ENCODE results near the gene SETSIP. TPM values are rescaled to one million over a fixed set of nuclear protein-coding genes. Genes with fewer than 3 reads are reported as not detected.

The SETSIP gene, protein sequence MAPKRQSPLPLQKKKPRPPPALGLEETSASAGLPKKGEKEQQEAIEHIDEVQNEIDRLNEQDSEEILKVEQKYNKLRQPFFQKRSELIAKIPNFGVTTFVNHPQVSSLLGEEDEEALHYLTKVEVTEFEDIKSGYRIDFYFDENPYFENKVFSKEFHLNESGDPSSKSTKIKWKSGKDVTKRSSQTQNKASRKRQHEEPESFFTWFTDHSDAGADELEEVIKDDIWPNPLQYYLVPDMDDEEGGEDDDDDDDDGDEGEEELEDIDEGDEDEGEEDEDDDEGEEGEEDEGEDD
- not detected for total RNA-seq

- intact Hi-C loops (cut with DNase I; ENCODE audit: low total_unique reads) (no loop called here), in situ Hi-C loops (cut with MboI; ENCODE audit: low pct_ligation_motif_present in 1 of 4, low pct_unique_long_range_greater_than_20kb in 1 of 4, low sequenced_read_pairs in 3 of 4) (no loop called here)
- TF ChIP-seq POLR2A (IDR thresholded peaks at IDR 0.05) (no peak), POLR2AphosphoS5 (IDR thresholded peaks at IDR 0.05) (no peak), EP300 (IDR thresholded peaks at IDR 0.05; ENCODE audit: low read depth) (no peak)
- TF ChIP-seq, protein P1, sequence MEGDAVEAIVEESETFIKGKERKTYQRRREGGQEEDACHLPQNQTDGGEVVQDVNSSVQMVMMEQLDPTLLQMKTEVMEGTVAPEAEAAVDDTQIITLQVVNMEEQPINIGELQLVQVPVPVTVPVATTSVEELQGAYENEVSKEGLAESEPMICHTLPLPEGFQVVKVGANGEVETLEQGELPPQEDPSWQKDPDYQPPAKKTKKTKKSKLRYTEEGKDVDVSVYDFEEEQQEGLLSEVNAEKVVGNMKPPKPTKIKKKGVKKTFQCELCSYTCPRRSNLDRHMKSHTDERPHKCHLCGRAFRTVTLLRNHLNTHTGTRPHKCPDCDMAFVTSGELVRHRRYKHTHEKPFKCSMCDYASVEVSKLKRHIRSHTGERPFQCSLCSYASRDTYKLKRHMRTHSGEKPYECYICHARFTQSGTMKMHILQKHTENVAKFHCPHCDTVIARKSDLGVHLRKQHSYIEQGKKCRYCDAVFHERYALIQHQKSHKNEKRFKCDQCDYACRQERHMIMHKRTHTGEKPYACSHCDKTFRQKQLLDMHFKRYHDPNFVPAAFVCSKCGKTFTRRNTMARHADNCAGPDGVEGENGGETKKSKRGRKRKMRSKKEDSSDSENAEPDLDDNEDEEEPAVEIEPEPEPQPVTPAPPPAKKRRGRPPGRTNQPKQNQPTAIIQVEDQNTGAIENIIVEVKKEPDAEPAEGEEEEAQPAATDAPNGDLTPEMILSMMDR (IDR thresholded peaks at IDR 0.05): no peak
- no peaks in the 10 kb centered on the region for H3K36me3 ChIP-seq
- no peak for DNase-seq
- no peaks in the 10 kb centered on the region for H3K27me3 ChIP-seq
- H3K4me3 ChIP-seq: no peak within 1 kb of the TSS
- no peak within 1 kb of the TSS for H3K27ac ChIP-seq
- peaks cover 0 to 4% (median 0%) of the 10 kb centered on the region in 4 donors for H3K4me1 ChIP-seq
- H3K9me3 ChIP-seq: no peaks in the 10 kb centered on the region
- 76 to 82% methylated on average over 3 of the region's 3 CpGs for WGBS, 2 donors (ENCODE audit: low coverage in 1 of 2)
Observed at GRCh38 chr1:92075311-92075710, at the start of gene SETSIP. TSS of gene SETSIP (minus strand) at chr1:92075411. CDS start at chr1:92075411, 0 bp downstream.

DNA sequence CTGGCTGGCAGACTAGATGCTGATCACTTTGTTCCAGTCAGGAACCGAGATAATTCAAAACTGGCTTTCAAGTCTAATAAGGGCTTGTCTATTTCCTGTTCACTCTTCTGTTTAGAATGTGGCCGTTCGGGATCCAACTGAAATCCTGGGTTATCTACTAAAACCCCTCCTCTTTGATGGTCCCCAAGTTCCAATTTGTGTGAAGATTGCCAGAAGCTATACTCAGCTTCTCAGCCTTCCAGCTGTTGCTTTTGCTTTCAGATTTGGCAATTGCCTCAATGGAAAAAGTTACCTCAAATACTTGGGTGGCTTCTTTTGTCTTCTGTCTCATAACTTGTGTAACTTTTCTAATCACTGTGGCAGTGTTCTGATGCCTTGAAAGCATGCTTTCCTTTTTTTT is 48.7 kb upstream of the SETSIP start:
- 58 to 66% methylated on average over 2 to 3 of the region's 3 CpGs for whole genome bisulfite sequencing, 2 donors (ENCODE audit: low coverage in 1 of 2)
- Histone ChIP-seq H3K27me3 (no peaks in the 10 kb centered on the region), H3K36me3 (no peaks in the 10 kb centered on the region), H3K27ac (no peak overlapping the region), H3K4me1 (no peaks in the 10 kb centered on the region), H3K4me3 (no peak overlapping the region), H3K9me3 (no peaks in the 10 kb centered on the region)
- TF ChIP-seq, protein P1 (IDR thresholded peaks at IDR 0.05): no peak
- TF ChIP-seq POLR2AphosphoS5 (IDR thresholded peaks at IDR 0.05): no peak
- in situ Hi-C loops (cut with MboI; ENCODE audit: low pct_ligation_motif_present in 1 of 4, low pct_unique_long_range_greater_than_20kb in 1 of 4, low sequenced_read_pairs in 3 of 4): no loop called here
- intact Hi-C loops (cut with DNase I; ENCODE audit: low total_unique reads): no loop called here
- DNase-seq: no peak

- WGBS, 2 donors (ENCODE audit: low coverage in 1 of 2): 71 to 86% methylated on average over 3 of the region's 3 CpGs
- intact Hi-C loops (cut with DNase I; ENCODE audit: low total_unique reads): no loop called here
- no peak for DNase-seq
- Histone ChIP-seq H3K27me3 (no peaks in the 10 kb centered on the region), H3K9me3 (no peaks in the 10 kb centered on the region), H3K4me1 (no peaks in the 10 kb centered on the region), H3K36me3 (no peaks in the 10 kb centered on the region), H3K27ac (no peak overlapping the region), H3K4me3 (no peak overlapping the region)
- TF ChIP-seq, protein P1 (IDR thresholded peaks at IDR 0.05): no peak
- TF ChIP-seq POLR2A (IDR thresholded peaks at IDR 0.05) (no peak), EP300 (IDR thresholded peaks at IDR 0.05; ENCODE audit: low read depth) (no peak), POLR2AphosphoS5 (IDR thresholded peaks at IDR 0.05) (no peak)
- in situ Hi-C loops (cut with MboI; ENCODE audit: low pct_ligation_motif_present in 1 of 4, low pct_unique_long_range_greater_than_20kb in 1 of 4, low sequenced_read_pairs in 3 of 4): no loop called here
Observed at GRCh38 chr1:92118826-92119225, 43.6 kb upstream of the SETSIP start.

- TF ChIP-seq EP300 (IDR thresholded peaks at IDR 0.05; ENCODE audit: low read depth): no peak
- TF ChIP-seq POLR2AphosphoS5 (IDR thresholded peaks at IDR 0.05): no peak
- TF ChIP-seq POLR2A (IDR thresholded peaks at IDR 0.05): no peak
- TF ChIP-seq, protein P1 (IDR thresholded peaks at IDR 0.05): no peak
- in situ Hi-C loops (cut with MboI; ENCODE audit: low pct_ligation_motif_present in 1 of 4, low pct_unique_long_range_greater_than_20kb in 1 of 4, low sequenced_read_pairs in 3 of 4) (no loop called here), intact Hi-C loops (cut with DNase I; ENCODE audit: low total_unique reads) (no loop called here)
- no peak overlapping the region for H3K27ac ChIP-seq
- no peak for DNase-seq
- WGBS, 2 donors (ENCODE audit: low coverage in 1 of 2): 38 to 55% methylated on average over 1 to 2 of the region's 2 CpGs
- H3K9me3 ChIP-seq: no peaks in the 10 kb centered on the region
- no peak overlapping the region for H3K4me3 ChIP-seq
- no peaks in the 10 kb centered on the region for H3K4me1 ChIP-seq
- H3K36me3 ChIP-seq: no peaks in the 10 kb centered on the region
- no peaks in the 10 kb centered on the region for H3K27me3 ChIP-seq
Observed at GRCh38 chr1:92117526-92117925, 42.3 kb upstream of the SETSIP start.

Data from transverse colon (tissue), 4 donors.